Measurements from ENCODE around the gene CSRNP3.

- TF ChIP-seq POLR2AphosphoS5 (IDR thresholded peaks at IDR 0.05; ENCODE audit: borderline replicate concordance, low read depth, low read length) (no peak), EZH2 (IDR thresholded peaks at IDR 0.05) (no peak)
Observed at GRCh38 chr2:165647409-165647808, 177.9 kb downstream of the CSRNP3 start.

All from SK-N-MC (cell line).